Stimulated activated CD8-positive, alpha-beta memory T cell treated with anti-CD3 and anti-CD28 coated beads, Interleukin-12 subunit alpha, Interleukin-12 subunit beta, amount 100 ng/mL, for 24 hours (primary cell): ENCODE results near the gene P3H1.
A peak's percentile ranks its signal among the peaks of the same experiment; 100 is the strongest.
"Not testable (repeated sequence)": the region's sequence is repeated elsewhere in the genome, so short reads cannot be mapped to it uniquely, and the experiment has no call there.

Source experiments
- DNase-seq: peaks from one replicate; pipeline ENCODE4 v3.0.0-alpha.2; 2020; ENCODE audit errors: extremely low read depth

Gene P3H1

GRCh38 chr1:42730988-42731387 is 35.8 kb downstream of the P3H1 start:
- DNase-seq, result peak; percentile 24

GRCh38 chr1:42730002-42730401 is 36.8 kb downstream of the P3H1 start:
- no peak for DNase-seq

GRCh38 chr1:42725820-42726219 is 41.0 kb downstream of the P3H1 start:
- DNase-seq, result not testable (repeated sequence)

- no peak for DNase-seq
Observed at GRCh38 chr1:42723511-42723910, 43.3 kb downstream of the P3H1 start.

DNA sequence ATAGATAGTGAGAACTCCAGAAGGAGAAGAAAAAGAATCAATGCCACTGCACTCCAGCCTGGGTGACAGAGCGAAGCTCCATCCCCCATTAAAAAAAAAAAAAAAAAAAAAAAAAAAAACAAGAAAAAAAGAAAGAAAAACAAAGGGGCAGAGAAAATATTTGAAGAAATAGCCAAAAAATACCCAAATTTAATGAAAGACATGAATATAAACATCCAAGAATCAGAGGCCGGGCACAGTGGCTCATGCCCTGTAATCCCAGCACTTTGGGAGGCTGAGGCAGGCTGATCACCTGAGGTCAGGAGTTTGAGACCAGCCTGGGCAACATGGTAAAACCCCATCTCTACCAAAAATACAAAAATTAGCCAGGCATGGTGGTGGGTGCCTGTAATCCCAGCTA is 44.4 kb downstream of the P3H1 start:
- DNase-seq, result not testable (repeated sequence)

DNA sequence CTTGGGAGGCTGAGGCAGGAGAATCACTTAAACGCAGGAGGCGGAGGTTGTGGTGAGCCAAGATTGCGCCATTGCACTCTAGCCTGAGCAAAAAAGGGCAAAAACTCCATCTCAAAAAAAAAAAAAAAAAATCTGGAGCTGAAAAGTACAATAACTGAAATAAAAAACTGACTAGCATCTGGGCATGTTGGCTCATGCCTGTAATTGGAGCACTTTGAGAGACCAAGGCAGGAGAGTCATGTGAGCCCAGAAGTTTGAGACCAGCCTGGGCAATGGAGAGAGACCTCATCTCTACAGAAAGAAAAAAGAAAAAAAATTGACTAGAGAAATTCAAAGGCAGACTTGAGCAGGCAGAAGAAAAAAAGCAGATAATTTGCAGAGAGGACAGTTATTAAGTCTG is 44.9 kb downstream of the P3H1 start:
- DNase-seq, result no peak

GRCh38 chr1:42720868-42721267 is 46.0 kb downstream of the P3H1 start:
- no peak for DNase-seq

DNA sequence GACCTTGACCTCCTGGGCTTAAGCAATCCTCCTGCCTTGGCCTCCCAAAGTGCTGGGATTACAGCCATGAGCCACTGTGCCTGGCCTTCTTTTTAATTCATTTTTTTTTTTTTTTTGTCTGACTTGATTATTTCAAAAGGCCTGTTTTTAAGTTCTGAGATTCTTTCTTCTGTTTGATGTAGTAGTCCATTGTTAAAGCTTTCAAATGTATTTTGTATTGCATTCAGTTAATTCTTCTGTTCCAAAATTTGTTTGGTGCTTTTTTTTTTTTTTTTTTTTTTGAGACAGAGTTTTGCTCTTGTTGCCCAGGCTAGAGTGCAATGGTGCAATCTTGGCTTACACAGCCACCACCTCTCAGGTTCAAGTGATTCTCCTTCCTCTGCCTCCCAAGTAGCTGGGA is 52.4 kb downstream of the P3H1 start:
- DNase-seq, result not testable (repeated sequence)

GRCh38 chr1:42713293-42713692 is 53.5 kb downstream of the P3H1 start:
- DNase-seq, result no peak

DNA sequence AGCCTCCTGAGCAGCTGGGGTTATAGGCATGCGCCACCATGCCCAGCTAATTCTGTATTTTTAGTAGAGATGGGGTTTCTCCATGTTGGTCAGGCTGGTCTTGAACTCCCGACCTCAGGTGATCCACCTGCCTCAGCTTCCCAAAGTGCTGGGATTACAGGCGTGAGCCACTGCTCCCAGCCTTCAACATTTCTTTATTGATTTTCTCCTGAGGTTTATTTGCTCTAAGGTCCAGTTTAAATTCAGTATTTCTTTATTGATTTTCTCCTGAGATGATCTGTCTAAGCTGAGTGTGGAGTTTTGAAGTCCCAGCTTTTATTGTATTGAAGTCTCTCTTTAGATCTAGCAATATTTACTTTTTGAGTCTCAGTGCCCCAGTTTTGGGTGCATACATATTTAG is 54.0 kb downstream of the P3H1 start:
- DNase-seq, result not testable (repeated sequence)

DNA sequence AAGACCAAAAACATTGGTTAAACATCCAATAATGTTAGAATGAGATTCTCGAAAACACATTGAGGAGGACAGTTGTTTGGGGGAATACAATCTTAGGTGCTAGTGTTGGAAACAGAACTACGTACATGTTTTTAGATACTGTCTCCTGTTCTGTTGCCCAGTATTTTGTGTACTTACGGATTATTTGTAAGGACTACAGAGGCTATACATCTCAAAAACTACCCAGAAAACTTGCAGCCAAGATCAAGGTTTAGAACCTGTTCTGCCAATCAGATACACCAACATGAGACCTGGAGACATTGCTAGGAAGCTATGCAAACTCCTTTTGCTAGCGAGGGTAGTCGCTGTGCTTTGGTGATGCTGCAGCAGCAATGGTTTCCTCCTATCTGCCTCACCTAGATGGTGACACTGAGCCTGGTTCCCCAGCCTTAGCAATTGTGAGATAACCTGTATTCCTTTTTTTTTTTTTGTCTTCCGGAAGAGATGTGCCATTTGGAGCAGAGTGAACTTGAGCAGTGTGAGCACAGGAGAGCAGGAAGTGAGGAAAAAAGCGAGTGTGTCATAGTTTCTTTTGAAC is 62.9 kb downstream of the P3H1 start:
- no peak for DNase-seq

- DNase-seq, result no peak
Observed at GRCh38 chr1:42700006-42700405, 66.8 kb downstream of the P3H1 start.

- no peak for DNase-seq
Observed at GRCh38 chr1:42698081-42698813, 68.6 kb downstream of the P3H1 start.
